Transverse colon (tissue), 3 donors: ENCODE measurements around the gene DTYMK.

Experiments used
- CTCF ChIP-seq, 5 experiments: fragments of 200-600 bp in 3 of 5; fragments of 450-650 bp in 2 of 5; sonication (generic) in 3 of 5; IDR thresholded peaks; 1 replicate in 2 of 5; 2 replicates in 3 of 5; pipeline ENCODE4 v1.5.1; 2016 to 2017; ENCODE audit warnings: antibody characterized with exemption in 5 of 5, inconsistent platforms in 3 of 5, mild to moderate bottlenecking in 2 of 5, moderate library complexity in 1 of 5
- POLR2A ChIP-seq: fragments of 450-650 bp; IDR thresholded peaks from one replicate; pipeline ENCODE4 v1.6.1; 2016; ENCODE audit warnings: antibody characterized with exemption, mild to moderate bottlenecking, moderate library complexity

DNA sequence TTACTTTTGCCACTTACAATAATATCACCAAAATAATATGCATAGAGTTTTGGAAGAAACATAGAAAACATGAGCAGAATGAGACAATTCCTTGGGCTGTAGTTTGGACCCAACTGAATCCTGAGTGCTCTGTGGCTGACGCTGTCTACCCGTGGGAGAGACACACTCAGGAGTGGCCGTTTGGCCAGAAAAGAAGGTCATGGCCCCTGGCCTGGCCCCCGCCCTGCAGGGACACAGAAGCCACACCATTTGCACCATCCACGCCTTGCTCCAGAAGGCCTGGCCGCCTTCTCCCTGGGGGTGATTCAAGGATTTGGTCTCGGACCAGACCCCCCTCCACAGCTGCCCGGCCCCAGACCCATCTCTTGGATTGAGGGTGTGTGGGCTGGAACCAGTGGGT lies 41.4 kb upstream of the DTYMK start:
- no peak for TF ChIP-seq POLR2A
- TF ChIP-seq CTCF (IDR thresholded peaks at IDR 0.05) = no peak
